SK-N-SH (cell line): Measurements from ENCODE around the gene RASA1. TPM values are rescaled to one million over a fixed set of nuclear protein-coding genes. Genes with fewer than 3 reads are reported as not detected.

ENCODE experiments used
- CTCF ChIA-PET: fragments of 300-600, 350-600 bp; formaldehyde crosslinking; extraction: SDS; loops from one replicate; lab custom pipeline; 2021; lab: Yijun Ruan, JAX
- POLR2A ChIA-PET: fragments of 350-600 bp; sonication (Branson Sonifier 250); formaldehyde crosslinking; extraction: SDS; loops from one replicate; lab custom pipeline; 2020; ENCODE audit warnings: antibody characterized with exemption, inconsistent platforms; lab: Yijun Ruan, JAX
- DNase-seq: peaks from one replicate; pipeline ENCODE4 v3.0.0; 2012
- H2AFZ ChIP-seq: fragments of 200-600 bp; sonication (generic); 2 replicates; pipeline ENCODE4 v1.8.1; 2016; ENCODE audit warnings: antibody characterized with exemption, mild to moderate bottlenecking, low read depth
- H3F3A ChIP-seq: fragments of 200-600 bp; sonication (generic); replicated peaks from 2 replicates; pipeline ENCODE3; 2016; ENCODE audit warnings: antibody characterized with exemption, mild to moderate bottlenecking; ENCODE audit not compliant: insufficient read depth
- H3K27ac ChIP-seq, 2 experiments: fragments of 200-500 bp in 1 of 2; fragments of 200-600 bp in 1 of 2; sonication (Bioruptor generic) in 1 of 2; sonication (generic), shearing (Covaris generic) in 1 of 2; 2 replicates each; pipeline versions ENCODE4 v1.5.1 to v1.6.1; 2014 to 2016; ENCODE audit warnings: low read depth in 2 of 2, inconsistent platforms in 1 of 2, low read length in 1 of 2, mild to moderate bottlenecking in 1 of 2, mixed read lengths in 1 of 2
- H3K27me3 ChIP-seq: fragments of 200-600 bp; sonication (generic), shearing (Covaris generic); 2 replicates; pipeline ENCODE4 v1.6.1; 2016; ENCODE audit warnings: mixed run types; ENCODE audit not compliant: insufficient read depth
- H3K36me3 ChIP-seq, 2 experiments: fragments of 200-500 bp in 1 of 2; fragments of 200-600 bp in 1 of 2; sonication (Bioruptor generic) in 1 of 2; sonication (generic) in 1 of 2; replicated peaks in 1 of 2; 2 replicates each; pipeline versions ENCODE3 to v1.5.1; 2014 to 2016; ENCODE audit warnings: low read length in 1 of 2, mild to moderate bottlenecking in 1 of 2; ENCODE audit not compliant: insufficient read depth in 2 of 2, control insufficient read depth in 1 of 2
- H3K4me1 ChIP-seq, 2 experiments: fragments of 200-500 bp in 1 of 2; fragments of 200-600 bp in 1 of 2; sonication (Bioruptor generic) in 1 of 2; sonication (generic), shearing (Covaris generic) in 1 of 2; 2 replicates each; pipeline versions ENCODE4 v1.5.1 to v1.6.1; 2014 to 2016; ENCODE audit warnings: low read depth in 1 of 2, low read length in 1 of 2, mixed run types in 1 of 2; ENCODE audit not compliant: insufficient read depth in 2 of 2, control insufficient read depth in 1 of 2
- H3K4me2 ChIP-seq: fragments of 200-600 bp; sonication (generic), shearing (Covaris generic); 2 replicates; pipeline ENCODE4 v1.6.1; 2017; ENCODE audit warnings: mixed run types
- H3K4me3 ChIP-seq, 2 experiments: fragments of 200-500 bp in 1 of 2; fragments of 200-600 bp in 1 of 2; sonication (Bioruptor generic) in 1 of 2; sonication (generic), shearing (Covaris generic) in 1 of 2; 2 replicates each; pipeline versions ENCODE4 v1.5.1 to v1.8.1; 2014 to 2016; ENCODE audit warnings: low read depth in 2 of 2, inconsistent platforms in 1 of 2, low read length in 1 of 2, mild to moderate bottlenecking in 1 of 2, mixed read lengths in 1 of 2, moderate library complexity in 1 of 2
- H3K79me2 ChIP-seq: fragments of 200-600 bp; sonication (generic); 2 replicates; pipeline ENCODE4 v1.8.1; 2017; ENCODE audit warnings: mild to moderate bottlenecking; ENCODE audit not compliant: insufficient read depth
- H3K9ac ChIP-seq: fragments of 200-600 bp; sonication (generic); 2 replicates; pipeline ENCODE4 v1.6.1; 2017; ENCODE audit warnings: mixed run types
- H3K9me2 ChIP-seq: fragments of 200-600 bp; sonication (generic); 2 replicates; pipeline ENCODE4 v1.6.1; 2017; ENCODE audit warnings: mixed run types
- H3K9me3 ChIP-seq: fragments of 200-600 bp; sonication (generic); 2 replicates; pipeline ENCODE4 v1.6.1; 2017; ENCODE audit warnings: mixed run types, mild to moderate bottlenecking, moderate library complexity
- H4K20me1 ChIP-seq: fragments of 200-600 bp; sonication (generic); 2 replicates; pipeline ENCODE4 v1.6.1; 2017; ENCODE audit warnings: mild to moderate bottlenecking, mixed run types; ENCODE audit not compliant: insufficient read depth
- CHD2 ChIP-seq: fragments of 150-350 bp; IDR thresholded peaks from 2 replicates; pipeline ENCODE4 v1.6.1; 2018; ENCODE audit warnings: low read length; ENCODE audit not compliant: partially characterized antibody
- EP300 ChIP-seq, 2 experiments: IDR thresholded peaks; 2 replicates each; pipeline versions ENCODE4 v1.4.0 to v1.6.1; 2012; ENCODE audit warnings: borderline replicate concordance in 1 of 2, low read depth in 1 of 2, low read length in 1 of 2
- FOSL2 ChIP-seq: IDR thresholded peaks from 2 replicates; pipeline ENCODE4 v1.4.0; 2012; ENCODE audit warnings: low read depth, mild to moderate bottlenecking, moderate library complexity, borderline replicate concordance
- FOXJ3 ChIP-seq: sonication (generic); formaldehyde crosslinking; IDR thresholded peaks from 2 replicates; pipeline ENCODE4 v1.5.1; 2020; ENCODE audit warnings: mild to moderate bottlenecking, missing genetic modification reagents
- FOXM1 ChIP-seq: IDR thresholded peaks from 2 replicates; pipeline ENCODE4 v1.4.0; 2012; ENCODE audit warnings: low read depth, mild to moderate bottlenecking
- GATA2 ChIP-seq: sonication (generic); formaldehyde crosslinking; IDR thresholded peaks from 2 replicates; pipeline ENCODE4 v1.5.0; 2020; ENCODE audit warnings: mild to moderate bottlenecking, missing genetic modification reagents
- MEF2A ChIP-seq: IDR thresholded peaks from 2 replicates; pipeline ENCODE4 v1.4.0; 2012; ENCODE audit warnings: low read depth, borderline replicate concordance
- MXI1 ChIP-seq: IDR thresholded peaks from 2 replicates; pipeline ENCODE4 v1.6.1; 2012; ENCODE audit warnings: mild to moderate bottlenecking, low read depth, low read length, improper control_type of control experiment
- RFX5 ChIP-seq: IDR thresholded peaks from 2 replicates; pipeline ENCODE4 v1.6.1; 2012; ENCODE audit warnings: mild to moderate bottlenecking, improper control_type of control experiment, low read length
- SMC3 ChIP-seq: IDR thresholded peaks from 2 replicates; pipeline ENCODE4 v1.6.1; 2012; ENCODE audit warnings: low read depth, low read length, improper control_type of control experiment
- TAF1 ChIP-seq: IDR thresholded peaks from 2 replicates; pipeline ENCODE4 v1.6.1; 2012; ENCODE audit warnings: low read depth, mild to moderate bottlenecking, low read length, moderate library complexity, borderline replicate concordance
- TCF12 ChIP-seq: IDR thresholded peaks from 2 replicates; pipeline ENCODE4 v1.4.0; 2012
- USF1 ChIP-seq: IDR thresholded peaks from 2 replicates; pipeline ENCODE4 v1.4.0; 2012; ENCODE audit warnings: low read depth, borderline replicate concordance
- WGBS: methylation state at CpG from one replicate; pipeline ENCODE4 v1.1.6; 2017; ENCODE audit warnings: low lambda C conversion rate; 5-methylcytosine and 5-hydroxymethylcytosine counted together
- polyA plus RNA-seq, 3 experiments: library from polyadenylated mRNA; depleted of rRNA; stranded (reverse); fragments of >200 nt; gene quantifications; 2 replicates each; pipeline ENCODE4 v1.2.3, GENCODE V29; 2012

RASA1 gene
- polyA plus RNA-seq, 1 of the 3 experiments (the other 2 are of a cell fraction), result 49.1 TPM

GRCh38 chr5:87433945-87434344 lies 166.3 kb downstream of the RASA1 start:
- no peaks in the 10 kb centered on the region for H3F3A ChIP-seq
- POLR2A ChIA-PET, result no interaction called here

GRCh38 chr5:87434461-87434860 lies 166.8 kb downstream of the RASA1 start:
- no peaks in the 10 kb centered on the region for H3K4me1 ChIP-seq
- no peaks in the 10 kb centered on the region for H3K36me3 ChIP-seq
- no peaks in the 10 kb centered on the region for H3F3A ChIP-seq
- no peak overlapping the region for H3K4me3 ChIP-seq
- no peak overlapping the region for H3K4me2 ChIP-seq
- H4K20me1 ChIP-seq, result no peaks in the 10 kb centered on the region
- no peaks in the 10 kb centered on the region for H3K27me3 ChIP-seq
- no peaks in the 10 kb centered on the region for H3K9me3 ChIP-seq
- POLR2A ChIA-PET, result no interaction called here
- no peak overlapping the region for H3K27ac ChIP-seq
- DNase-seq, result no peak
- no peaks in the 10 kb centered on the region for H3K79me2 ChIP-seq
- 11% methylated on average over 1 of the region's 1 CpG for WGBS
- CTCF ChIA-PET, result no interaction called here
- H3K9me2 ChIP-seq, result no peaks in the 10 kb centered on the region
- no peak overlapping the region for H3K9ac ChIP-seq
- TF ChIP-seq USF1 (no peak), GATA2 (CRISPR knock-in tag) (no peak), FOXM1 (no peak), TCF12 (no peak), FOXJ3 (CRISPR knock-in tag) (no peak), SMC3 (no peak), EP300 (IDR thresholded peaks at IDR 0.05; ENCODE audit: borderline replicate concordance in 1 of 2, low read depth in 1 of 2, low read length in 1 of 2) (no peak)
- TF ChIP-seq, all 33 proteins: peak for 0
- no peak overlapping the region for H2AFZ ChIP-seq

More at GRCh38 chr5:87433945-87434344, 166.3 kb downstream of the RASA1 start:
- H3K4me2 ChIP-seq, result no peak overlapping the region
- CTCF ChIA-PET, result interaction anchor here (0.7 kb wide), 1 partner anchor 295 kb away, joined by 3 read pairs; no protein-coding TSS in a partner anchor
- H3K9ac ChIP-seq, result no peak overlapping the region
- no peak overlapping the region for H3K4me3 ChIP-seq
- no peak for DNase-seq
- H3K4me1 ChIP-seq, result no peaks in the 10 kb centered on the region
- WGBS, result 9% methylated on average over 1 of the region's 1 CpG
- H3K27ac ChIP-seq, result no peak overlapping the region
- H4K20me1 ChIP-seq, result no peaks in the 10 kb centered on the region
- H3K36me3 ChIP-seq, result no peaks in the 10 kb centered on the region
- H3K27me3 ChIP-seq, result no peaks in the 10 kb centered on the region
- no peaks in the 10 kb centered on the region for H3K9me3 ChIP-seq
- no peak for TF ChIP-seq CHD2
- no peaks in the 10 kb centered on the region for H3K9me2 ChIP-seq
- no peaks in the 10 kb centered on the region for H3K79me2 ChIP-seq
- H2AFZ ChIP-seq, result no peak overlapping the region

DNA sequence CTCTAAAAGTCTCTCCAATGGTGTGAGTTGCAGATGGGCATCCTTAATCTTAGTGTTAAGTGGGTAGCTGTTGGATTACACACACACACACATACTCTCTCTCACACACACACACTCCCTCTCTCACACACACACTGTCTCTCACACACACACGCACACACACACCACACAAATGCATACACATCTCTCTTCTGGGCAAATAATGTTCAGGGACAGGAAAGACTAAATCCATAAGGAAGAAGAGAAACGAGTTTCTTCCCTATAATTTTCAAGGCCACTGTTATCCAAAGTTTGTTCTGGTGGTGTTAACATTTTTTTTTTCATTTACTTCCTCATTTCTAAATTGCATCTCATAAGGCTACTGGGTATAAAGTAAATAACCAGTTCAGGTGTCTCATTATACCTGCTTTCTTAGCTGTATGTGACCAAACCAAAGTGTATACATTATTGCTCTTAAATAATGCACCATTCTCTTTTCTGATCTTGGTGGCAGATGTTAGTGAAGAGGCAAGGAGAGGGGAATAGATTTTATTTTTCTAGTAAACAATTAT lies 167.5 kb downstream of the RASA1 start:
- 5% methylated on average over 2 of the region's 2 CpGs for WGBS
- H3K36me3 ChIP-seq, result no peaks in the 10 kb centered on the region
- no peak overlapping the region for H3K4me3 ChIP-seq
- no peak overlapping the region for H3K4me2 ChIP-seq
- H4K20me1 ChIP-seq, result no peaks in the 10 kb centered on the region
- H3K9me2 ChIP-seq, result no peaks in the 10 kb centered on the region
- TF ChIP-seq MEF2A, result no peak
- no peak for TF ChIP-seq MXI1
- no peak for TF ChIP-seq RFX5
- no peak for TF ChIP-seq FOSL2
- TF ChIP-seq FOXJ3 (CRISPR knock-in tag), result no peak
- no peak for TF ChIP-seq EP300 (IDR thresholded peaks at IDR 0.05; ENCODE audit: borderline replicate concordance in 1 of 2, low read depth in 1 of 2, low read length in 1 of 2)
- no peak for TF ChIP-seq TAF1
- H3K79me2 ChIP-seq, result no peaks in the 10 kb centered on the region
- H3K9me3 ChIP-seq, result no peaks in the 10 kb centered on the region
- H3K4me1 ChIP-seq, result no peaks in the 10 kb centered on the region
- ChIA-PET POLR2A (no interaction called here), CTCF (no interaction called here)
- H2AFZ ChIP-seq, result no peak overlapping the region
- DNase-seq, result no peak
- no peaks in the 10 kb centered on the region for H3F3A ChIP-seq
- no peak overlapping the region for H3K27ac ChIP-seq
- H3K27me3 ChIP-seq, result no peaks in the 10 kb centered on the region
- no peak overlapping the region for H3K9ac ChIP-seq
